Measurements from ENCODE around the gene CDH7. TPM values are rescaled to one million over a fixed set of nuclear protein-coding genes. Genes with fewer than 3 reads are reported as not detected.

Gene CDH7
- total RNA-seq, 1 donor = not detected

DNA sequence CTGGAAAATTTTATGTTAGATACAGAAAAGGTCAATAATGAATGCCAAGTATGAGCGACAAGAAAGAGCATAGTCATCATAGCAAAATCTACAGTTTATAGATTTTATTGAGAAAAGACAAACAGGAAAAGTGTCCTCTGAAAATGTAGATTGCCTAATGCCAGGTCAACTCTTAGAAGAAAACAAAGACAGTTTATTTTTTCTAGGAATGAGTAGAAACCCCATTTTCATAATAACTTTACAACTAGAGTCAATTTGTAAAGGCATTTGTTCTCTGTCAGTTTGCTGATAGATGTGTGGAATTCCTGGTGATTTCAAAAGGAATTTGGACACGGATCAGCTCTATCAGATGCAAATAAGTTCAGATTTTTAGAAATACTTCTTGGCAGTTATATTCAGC is 16.6 kb downstream of the CDH7 start:
- H2AFZ ChIP-seq (ENCODE audit: low read length) = no peak overlapping the region
- TF ChIP-seq, protein P1, sequence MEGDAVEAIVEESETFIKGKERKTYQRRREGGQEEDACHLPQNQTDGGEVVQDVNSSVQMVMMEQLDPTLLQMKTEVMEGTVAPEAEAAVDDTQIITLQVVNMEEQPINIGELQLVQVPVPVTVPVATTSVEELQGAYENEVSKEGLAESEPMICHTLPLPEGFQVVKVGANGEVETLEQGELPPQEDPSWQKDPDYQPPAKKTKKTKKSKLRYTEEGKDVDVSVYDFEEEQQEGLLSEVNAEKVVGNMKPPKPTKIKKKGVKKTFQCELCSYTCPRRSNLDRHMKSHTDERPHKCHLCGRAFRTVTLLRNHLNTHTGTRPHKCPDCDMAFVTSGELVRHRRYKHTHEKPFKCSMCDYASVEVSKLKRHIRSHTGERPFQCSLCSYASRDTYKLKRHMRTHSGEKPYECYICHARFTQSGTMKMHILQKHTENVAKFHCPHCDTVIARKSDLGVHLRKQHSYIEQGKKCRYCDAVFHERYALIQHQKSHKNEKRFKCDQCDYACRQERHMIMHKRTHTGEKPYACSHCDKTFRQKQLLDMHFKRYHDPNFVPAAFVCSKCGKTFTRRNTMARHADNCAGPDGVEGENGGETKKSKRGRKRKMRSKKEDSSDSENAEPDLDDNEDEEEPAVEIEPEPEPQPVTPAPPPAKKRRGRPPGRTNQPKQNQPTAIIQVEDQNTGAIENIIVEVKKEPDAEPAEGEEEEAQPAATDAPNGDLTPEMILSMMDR (IDR thresholded peaks at IDR 0.05; ENCODE audit: extremely low read depth, low read depth, low read length) = no peak
- no peak for DNase-seq (ENCODE audit: insufficient read length, low spot score, missing footprints)
- H3K9me3 ChIP-seq (ENCODE audit: low read depth, low read length) = peaks cover 4% of the 10 kb centered on the region
- H4K20me1 ChIP-seq (ENCODE audit: insufficient read depth, low read length) = no peaks in the 10 kb centered on the region
- H3K27me3 ChIP-seq (ENCODE audit: insufficient read depth, low read length) = no peaks in the 10 kb centered on the region
- no peak overlapping the region for H3K4me3 ChIP-seq (ENCODE audit: insufficient read depth, low read length)
- H3K36me3 ChIP-seq (ENCODE audit: insufficient read depth, low read length) = no peaks in the 10 kb centered on the region
- no peak overlapping the region for H3K4me2 ChIP-seq (ENCODE audit: insufficient read depth, low read length)
- no peak overlapping the region for H3K27ac ChIP-seq (ENCODE audit: low read depth, low read length)
- H3K79me2 ChIP-seq (ENCODE audit: insufficient read depth, low read length) = no peaks in the 10 kb centered on the region
- H3K4me1 ChIP-seq (ENCODE audit: insufficient read depth, low read length) = no peaks in the 10 kb centered on the region

DNA sequence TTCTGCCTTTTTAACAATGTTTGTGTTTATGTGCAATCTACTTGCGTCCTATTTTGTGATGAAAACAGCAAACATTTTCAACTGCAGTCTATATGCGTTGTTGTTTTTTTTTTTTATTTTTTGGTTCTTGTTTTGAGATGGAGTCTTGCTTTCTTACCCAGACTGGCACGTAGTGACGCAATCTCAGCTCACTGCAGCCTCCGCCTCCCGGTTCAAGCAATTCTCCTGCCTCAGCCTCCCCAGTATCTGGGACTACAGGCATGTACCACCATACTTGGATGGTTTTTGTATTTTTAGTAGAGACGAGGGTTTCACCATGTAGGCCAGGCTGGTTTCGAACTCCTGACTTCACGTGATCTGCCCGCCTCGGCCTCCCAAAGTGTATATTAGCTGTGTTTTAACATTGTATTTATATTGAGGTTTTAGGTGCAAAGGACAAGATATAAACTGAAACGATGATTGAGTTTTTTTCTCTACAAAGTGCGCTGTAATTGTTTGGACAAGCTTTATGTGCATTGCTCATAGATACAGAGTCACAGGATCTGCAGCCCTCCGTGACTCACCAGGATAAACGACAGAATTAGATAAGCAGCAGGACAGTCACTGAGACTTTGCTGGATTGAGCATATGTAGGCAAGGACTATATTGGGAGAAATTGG is 17.4 kb downstream of the CDH7 start:
- H2AFZ ChIP-seq (ENCODE audit: low read length) = no peak overlapping the region
- no peak overlapping the region for H3K4me2 ChIP-seq (ENCODE audit: insufficient read depth, low read length)
- H3K27ac ChIP-seq (ENCODE audit: low read depth, low read length) = no peak overlapping the region
- H3K9me3 ChIP-seq (ENCODE audit: low read depth, low read length) = peaks cover 4% of the 10 kb centered on the region
- no peaks in the 10 kb centered on the region for H3K36me3 ChIP-seq (ENCODE audit: insufficient read depth, low read length)
- no peaks in the 10 kb centered on the region for H4K20me1 ChIP-seq (ENCODE audit: insufficient read depth, low read length)
- no peak for DNase-seq (ENCODE audit: insufficient read length, low spot score, missing footprints)
- H3K27me3 ChIP-seq (ENCODE audit: insufficient read depth, low read length) = no peaks in the 10 kb centered on the region
- no peaks in the 10 kb centered on the region for H3K79me2 ChIP-seq (ENCODE audit: insufficient read depth, low read length)
- no peaks in the 10 kb centered on the region for H3K4me1 ChIP-seq (ENCODE audit: insufficient read depth, low read length)
- H3K4me3 ChIP-seq (ENCODE audit: insufficient read depth, low read length) = no peak overlapping the region
- TF ChIP-seq, protein P1 (IDR thresholded peaks at IDR 0.05; ENCODE audit: extremely low read depth, low read depth, low read length) = no peak

DNA sequence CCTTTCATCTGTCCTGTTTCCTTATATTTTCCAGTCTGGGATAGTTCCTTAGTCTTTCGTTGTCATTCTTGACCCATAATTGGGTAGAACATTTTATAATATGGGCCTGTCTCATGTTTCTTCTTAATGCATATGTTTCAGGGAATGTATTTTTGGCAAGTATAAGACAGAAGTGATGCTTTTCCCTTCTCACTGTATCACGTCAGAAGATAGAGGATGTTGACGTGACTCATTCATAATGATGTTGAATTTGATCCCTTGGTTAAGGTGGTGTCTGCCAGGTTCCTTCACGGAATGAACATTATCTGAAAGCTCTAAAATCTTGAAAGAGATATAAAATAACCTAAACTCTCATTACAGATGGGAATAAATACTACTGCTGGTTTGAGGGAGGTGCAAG is 18.8 kb downstream of the CDH7 start:
- no peak overlapping the region for H2AFZ ChIP-seq (ENCODE audit: low read length)
- H3K27ac ChIP-seq (ENCODE audit: low read depth, low read length) = no peak overlapping the region
- H4K20me1 ChIP-seq (ENCODE audit: insufficient read depth, low read length) = no peaks in the 10 kb centered on the region
- H3K4me3 ChIP-seq (ENCODE audit: insufficient read depth, low read length) = no peak overlapping the region
- no peaks in the 10 kb centered on the region for H3K36me3 ChIP-seq (ENCODE audit: insufficient read depth, low read length)
- no peaks in the 10 kb centered on the region for H3K79me2 ChIP-seq (ENCODE audit: insufficient read depth, low read length)
- H3K27me3 ChIP-seq (ENCODE audit: insufficient read depth, low read length) = no peaks in the 10 kb centered on the region
- H3K9me3 ChIP-seq (ENCODE audit: low read depth, low read length) = peaks cover 6% of the 10 kb centered on the region
- DNase-seq (ENCODE audit: insufficient read length, low spot score, missing footprints) = peak; percentile 26
- TF ChIP-seq, protein P1 (IDR thresholded peaks at IDR 0.05; ENCODE audit: extremely low read depth, low read depth, low read length) = no peak
- H3K4me1 ChIP-seq (ENCODE audit: insufficient read depth, low read length) = no peaks in the 10 kb centered on the region
- H3K4me2 ChIP-seq (ENCODE audit: insufficient read depth, low read length) = no peak overlapping the region

DNA sequence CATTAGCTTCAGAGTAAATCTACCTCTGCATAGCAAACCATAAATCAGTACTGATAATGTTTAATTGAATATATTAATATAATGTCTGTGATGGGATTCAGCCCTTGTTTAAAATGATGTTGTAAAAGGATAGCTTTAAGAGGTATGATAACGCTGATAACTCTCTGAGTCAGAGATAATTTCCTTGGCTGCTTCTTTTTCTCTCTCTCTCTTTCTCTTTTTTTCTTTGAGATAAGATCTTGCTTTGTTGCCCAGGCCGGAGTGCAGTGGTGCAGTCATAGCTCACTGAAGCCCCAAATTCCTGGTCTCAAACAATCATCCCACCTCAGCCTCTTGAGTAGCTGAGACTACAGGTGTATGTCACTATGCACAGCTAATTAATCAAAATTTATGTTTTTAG is 35.7 kb downstream of the CDH7 start:
- Histone ChIP-seq H3K4me3 (ENCODE audit: insufficient read depth, low read length) (no peak overlapping the region), H3K9me3 (ENCODE audit: low read depth, low read length) (peaks cover 2% of the 10 kb centered on the region), H3K4me2 (ENCODE audit: insufficient read depth, low read length) (no peak overlapping the region), H3K79me2 (ENCODE audit: insufficient read depth, low read length) (no peaks in the 10 kb centered on the region), H4K20me1 (ENCODE audit: insufficient read depth, low read length) (no peaks in the 10 kb centered on the region), H3K4me1 (ENCODE audit: insufficient read depth, low read length) (no peaks in the 10 kb centered on the region), H3K27ac (ENCODE audit: low read depth, low read length) (no peak overlapping the region), H2AFZ (ENCODE audit: low read length) (no peak overlapping the region), H3K36me3 (ENCODE audit: insufficient read depth, low read length) (no peaks in the 10 kb centered on the region), H3K27me3 (ENCODE audit: insufficient read depth, low read length) (no peaks in the 10 kb centered on the region)
- TF ChIP-seq, protein P1 (IDR thresholded peaks at IDR 0.05; ENCODE audit: extremely low read depth, low read depth, low read length) = no peak
- no peak for DNase-seq (ENCODE audit: insufficient read length, low spot score, missing footprints)

All from osteoblast (primary cell).